SU-DHL-6 (cell line): ENCODE results near the gene SNRPB2.

Source experiments
- H2AFZ ChIP-seq: fragments of 200-600 bp; sonication (generic); 2 replicates; pipeline ENCODE4 v1.6.1; 2014; ENCODE audit warnings: low read depth, mild to moderate bottlenecking, moderate library complexity, mixed read lengths, antibody characterized with exemption, low read length; ENCODE audit not compliant: severe bottlenecking
- H3F3A ChIP-seq: fragments of 200-600 bp; shearing (Covaris generic); 2 replicates; pipeline ENCODE4 v1.6.0; 2016; ENCODE audit warnings: antibody characterized with exemption, mild to moderate bottlenecking; ENCODE audit not compliant: insufficient read depth
- H3K27ac ChIP-seq: fragments of 200-600 bp; sonication (generic); 2 replicates; pipeline ENCODE4 v1.5.1; 2016; ENCODE audit warnings: low read depth, mild to moderate bottlenecking, low read length, moderate library complexity, mixed read lengths
- H3K27me3 ChIP-seq: fragments of 200-600 bp; sonication (generic), shearing (Covaris generic); 2 replicates; pipeline ENCODE4 v1.6.0; 2014; ENCODE audit warnings: mild to moderate bottlenecking, low read length
- H3K36me3 ChIP-seq: fragments of 200-600 bp; sonication (generic); 2 replicates; pipeline ENCODE4 v1.6.1; 2014; ENCODE audit warnings: mild to moderate bottlenecking, low read length, mixed read lengths
- H3K4me2 ChIP-seq: fragments of 300-600, 200-600 bp; shearing (Covaris generic), sonication (generic); 2 replicates; pipeline ENCODE4 v1.6.0; 2014; ENCODE audit warnings: low read length, low read depth, mild to moderate bottlenecking; ENCODE audit not compliant: poor library complexity, severe bottlenecking
- H3K4me3 ChIP-seq: fragments of 200-600 bp; sonication (generic); 2 replicates; pipeline ENCODE4 v1.5.1; 2014; ENCODE audit warnings: antibody characterized with exemption, low read length, mild to moderate bottlenecking, mixed read lengths; ENCODE audit not compliant: insufficient read depth, poor library complexity, severe bottlenecking
- H3K79me2 ChIP-seq: fragments of 200-600 bp; sonication (generic); 2 replicates; pipeline ENCODE4 v1.6.1; 2014; ENCODE audit warnings: mild to moderate bottlenecking, low read length, moderate library complexity; ENCODE audit not compliant: insufficient read depth
- H3K9ac ChIP-seq: fragments of 200-600 bp; sonication (generic); 2 replicates; pipeline ENCODE4 v1.7.0; 2014; ENCODE audit warnings: mild to moderate bottlenecking, low read length
- H3K9me2 ChIP-seq: fragments of 200-600 bp; sonication (generic); replicated peaks from 2 replicates; pipeline ENCODE4 v1.6.1; 2014; ENCODE audit warnings: low read length; ENCODE audit not compliant: insufficient read depth
- H3K9me3 ChIP-seq: fragments of 200-600 bp; sonication (generic); 2 replicates; pipeline ENCODE4 v1.6.1; 2014; ENCODE audit warnings: low read length, mixed read lengths; ENCODE audit not compliant: insufficient read depth
- H4K20me1 ChIP-seq: fragments of 200-600 bp; sonication (generic); 2 replicates; pipeline ENCODE4 v1.6.1; 2014; ENCODE audit warnings: low read depth, mild to moderate bottlenecking, antibody characterized with exemption, low read length, moderate library complexity, mixed read lengths
- EZH2phosphoT487 ChIP-seq: fragments of 200-600 bp; sonication (generic), shearing (Covaris generic); conservative IDR thresholded peaks from 2 replicates; pipeline ENCODE4 v1.6.1; 2018; ENCODE audit warnings: mild to moderate bottlenecking, antibody characterized with exemption, low read length, moderate library complexity, mixed read lengths
- TF ChIP-seq, protein P1 (sequence below): fragments of 200-600 bp; sonication (generic); IDR thresholded peaks from one replicate; pipeline ENCODE4 v1.5.1; 2017; ENCODE audit warnings: antibody characterized with exemption, mild to moderate bottlenecking, low read length, moderate library complexity; ENCODE audit not compliant: insufficient read depth, poor library complexity, severe bottlenecking

SNRPB2 gene

DNA sequence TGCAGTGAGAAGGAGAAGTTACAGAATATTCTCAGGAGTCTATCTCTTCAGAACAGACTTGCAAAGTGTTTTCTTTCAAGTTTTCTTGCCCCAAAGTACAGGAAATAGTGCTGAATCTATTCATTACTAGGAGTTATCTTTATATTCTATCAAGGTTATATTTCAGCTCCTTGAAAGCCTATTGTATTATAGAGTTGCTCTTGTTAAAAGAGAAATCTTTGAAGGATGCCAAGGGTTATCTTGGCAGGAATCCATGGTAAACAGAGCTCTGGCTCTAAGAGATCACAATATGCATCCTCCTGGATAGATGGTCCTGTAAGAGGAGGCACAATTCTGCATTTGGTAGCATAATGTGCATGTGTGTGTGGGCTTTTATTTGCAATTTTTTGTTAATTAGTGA lies 21.2 kb upstream of the SNRPB2 start:
- Histone ChIP-seq H3K4me3 (no peak overlapping the region), H4K20me1 (no peaks in the 10 kb centered on the region), H3K36me3 (no peaks in the 10 kb centered on the region), H3K9me2 (no peaks in the 10 kb centered on the region), H2AFZ (no peak overlapping the region), H3K79me2 (no peaks in the 10 kb centered on the region), H3K27ac (no peak overlapping the region), H3K27me3 (no peaks in the 10 kb centered on the region), H3K9ac (no peak overlapping the region), H3F3A (no peaks in the 10 kb centered on the region), H3K9me3 (no peaks in the 10 kb centered on the region), H3K4me2 (no peak overlapping the region)
- no peak for TF ChIP-seq EZH2phosphoT487
- TF ChIP-seq, protein P1, sequence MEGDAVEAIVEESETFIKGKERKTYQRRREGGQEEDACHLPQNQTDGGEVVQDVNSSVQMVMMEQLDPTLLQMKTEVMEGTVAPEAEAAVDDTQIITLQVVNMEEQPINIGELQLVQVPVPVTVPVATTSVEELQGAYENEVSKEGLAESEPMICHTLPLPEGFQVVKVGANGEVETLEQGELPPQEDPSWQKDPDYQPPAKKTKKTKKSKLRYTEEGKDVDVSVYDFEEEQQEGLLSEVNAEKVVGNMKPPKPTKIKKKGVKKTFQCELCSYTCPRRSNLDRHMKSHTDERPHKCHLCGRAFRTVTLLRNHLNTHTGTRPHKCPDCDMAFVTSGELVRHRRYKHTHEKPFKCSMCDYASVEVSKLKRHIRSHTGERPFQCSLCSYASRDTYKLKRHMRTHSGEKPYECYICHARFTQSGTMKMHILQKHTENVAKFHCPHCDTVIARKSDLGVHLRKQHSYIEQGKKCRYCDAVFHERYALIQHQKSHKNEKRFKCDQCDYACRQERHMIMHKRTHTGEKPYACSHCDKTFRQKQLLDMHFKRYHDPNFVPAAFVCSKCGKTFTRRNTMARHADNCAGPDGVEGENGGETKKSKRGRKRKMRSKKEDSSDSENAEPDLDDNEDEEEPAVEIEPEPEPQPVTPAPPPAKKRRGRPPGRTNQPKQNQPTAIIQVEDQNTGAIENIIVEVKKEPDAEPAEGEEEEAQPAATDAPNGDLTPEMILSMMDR: no peak

GRCh38 chr20:16709017-16709416 lies 20.8 kb upstream of the SNRPB2 start:
- Histone ChIP-seq H3K79me2 (no peaks in the 10 kb centered on the region), H3F3A (no peaks in the 10 kb centered on the region), H3K9me3 (no peaks in the 10 kb centered on the region), H3K27me3 (no peaks in the 10 kb centered on the region), H2AFZ (no peak overlapping the region), H4K20me1 (no peaks in the 10 kb centered on the region), H3K4me2 (no peak overlapping the region), H3K36me3 (no peaks in the 10 kb centered on the region), H3K9ac (no peak overlapping the region), H3K9me2 (no peaks in the 10 kb centered on the region), H3K27ac (no peak overlapping the region), H3K4me3 (no peak overlapping the region)
- no peak for TF ChIP-seq EZH2phosphoT487
- TF ChIP-seq, protein P1: no peak

- H3K27me3 ChIP-seq: no peaks in the 10 kb centered on the region
- no peak overlapping the region for H3K9ac ChIP-seq
- H3K9me3 ChIP-seq: no peaks in the 10 kb centered on the region
- H3K4me2 ChIP-seq: no peak overlapping the region
- no peaks in the 10 kb centered on the region for H3F3A ChIP-seq
- no peaks in the 10 kb centered on the region for H3K9me2 ChIP-seq
- TF ChIP-seq, protein P1: no peak
- TF ChIP-seq EZH2phosphoT487: no peak
- no peak overlapping the region for H3K27ac ChIP-seq
- no peaks in the 10 kb centered on the region for H4K20me1 ChIP-seq
- no peaks in the 10 kb centered on the region for H3K79me2 ChIP-seq
- no peak overlapping the region for H3K4me3 ChIP-seq
- H2AFZ ChIP-seq: no peak overlapping the region
- H3K36me3 ChIP-seq: no peaks in the 10 kb centered on the region
Observed at GRCh38 chr20:16710781-16711180, 19.0 kb upstream of the SNRPB2 start.
